ENCODE results near the gene ADI1. TPM values are rescaled to one million over a fixed set of nuclear protein-coding genes. Genes with fewer than 3 reads are reported as not detected.

ADI1 gene
- total and polyA plus RNA-seq, 2 of the 4 experiments (the other 2 are of a cell fraction), result 43.2 to 46.0 TPM

- in situ Hi-C loops (cut with MboI; ENCODE audit: low sequenced_read_pairs), result no loop called here
Observed at GRCh38 chr2:3447789-3448317, 71.5 kb downstream of the ADI1 start.

More at GRCh38 chr2:3447789-3448317, 71.5 kb downstream of the ADI1 start:
- H3K4me1 ChIP-seq (ENCODE audit: control insufficient read depth, insufficient read depth, low read length), result no peaks in the 10 kb centered on the region
- H2AK9ac ChIP-seq (replicated peaks; ENCODE audit: low read depth, low read length, poor library complexity), result no peak overlapping the region
- H3K4ac ChIP-seq (ENCODE audit: low read depth, low read length), result no peak overlapping the region
- H2BK15ac ChIP-seq (ENCODE audit: low read depth, low read length), result no peak overlapping the region
- no peak overlapping the region for H3K18ac ChIP-seq (ENCODE audit: low read depth, low read length)
- BruUV-seq (replicated peaks), result no TSS peak
- H3K36me3 ChIP-seq (ENCODE audit: control insufficient read depth, insufficient read depth, low read length), result peaks cover 49% of the 10 kb centered on the region
- H4K8ac ChIP-seq (ENCODE audit: low read depth in 2 of 2, low read length in 2 of 2), result no peak overlapping the region
- no CpG with 5 or more reads among the region's 9 CpGs for WGBS, 2 experiments (ENCODE audit: extremely low coverage in 2 of 2, insufficient read length in 1 of 2)
- no peak overlapping the region for H4K5ac ChIP-seq (ENCODE audit: low read depth, low read length)
- H3K4me2 ChIP-seq (ENCODE audit: low read depth, low read length), result no peak overlapping the region
- peaks cover 4 to 11% of the 10 kb centered on the region in 2 experiments; a peak in 2 of 4 replicates for H3K79me1 ChIP-seq (ENCODE audit: low read depth in 1 of 2, low read length in 2 of 2)
- no peak overlapping the region for H2BK120ac ChIP-seq (ENCODE audit: low read depth, low read length)
- no peak overlapping the region for H2BK20ac ChIP-seq (ENCODE audit: low read depth, low read length)
- CTCF ChIA-PET, result interaction anchor here (1.0 kb wide), 1 partner anchor 14 kb away, joined by 3 read pairs; no protein-coding TSS in a partner anchor
- no peak overlapping the region for H3K9ac ChIP-seq (ENCODE audit: low read depth, low read length)
- H2AFZ ChIP-seq (replicated peaks; ENCODE audit: low read length, poor library complexity), result no peak overlapping the region
- H3K9me3 ChIP-seq (ENCODE audit: control insufficient read depth, insufficient read depth, low read length), result peaks cover 4% of the 10 kb centered on the region; the same call in 1 of the 2 replicates
- no peaks in the 10 kb centered on the region; the same call in 1 of the 2 replicates for H3K9me1 ChIP-seq (ENCODE audit: insufficient read depth, low read length)
- no peak for DNase-seq
- H3K23ac ChIP-seq (ENCODE audit: low read depth, low read length), result no peak overlapping the region
- H4K20me1 ChIP-seq (ENCODE audit: insufficient read depth, low read length), result no peaks in the 10 kb centered on the region; the same call in 1 of the 2 replicates
- ATAC-seq (ENCODE audit: low read depth), result no peak
- intact Hi-C loops (cut with micrococcal nuclease), result no loop called here
- POLR2A ChIA-PET (ENCODE audit: unreplicated experiment), result no interaction called here
- dilution Hi-C loops (cut with HindIII; ENCODE audit: low sequenced_read_pairs, unreplicated experiment), result no loop called here
- H3K14ac ChIP-seq (replicated peaks; ENCODE audit: low read depth, low read length), result no peak overlapping the region
- H3K27ac ChIP-seq (ENCODE audit: insufficient read depth, low read length), result no peak overlapping the region
- no peaks in the 10 kb centered on the region for H3K27me3 ChIP-seq (ENCODE audit: control insufficient read depth, insufficient read depth, low read length)
- TF ChIP-seq RAD21 (IDR thresholded peaks at IDR 0.05; ENCODE audit: low read length), result no peak
- TF ChIP-seq NFE2L2 (IDR thresholded peaks at IDR 0.05; ENCODE audit: low read depth, low read length), result no peak
- no peak for TF ChIP-seq CEBPB (IDR thresholded peaks at IDR 0.05; ENCODE audit: low read depth, low read length)
- no peak for TF ChIP-seq RCOR1 (IDR thresholded peaks at IDR 0.05; ENCODE audit: insufficient replicate concordance, low read length)
- no peak for TF ChIP-seq SMC3 (IDR thresholded peaks at IDR 0.05; ENCODE audit: low read depth, low read length)
- no peak for TF ChIP-seq ELK1 (IDR thresholded peaks at IDR 0.05; ENCODE audit: borderline replicate concordance, low read depth, low read length)
- no peak for TF ChIP-seq CHD1 (IDR thresholded peaks at IDR 0.05; ENCODE audit: low read depth, low read length)
- TF ChIP-seq USF2 (IDR thresholded peaks at IDR 0.05; ENCODE audit: low read depth, low read length), result no peak
- TF ChIP-seq MAZ (IDR thresholded peaks at IDR 0.05; ENCODE audit: borderline replicate concordance, low read depth, low read length), result no peak
- no peak for TF ChIP-seq FOS (IDR thresholded peaks at IDR 0.05; ENCODE audit: low read depth, low read length)
- no peak for TF ChIP-seq POLR2A (IDR thresholded peaks at IDR 0.05; ENCODE audit: low read depth, low read length)
- no peak for TF ChIP-seq BHLHE40 (IDR thresholded peaks at IDR 0.05; ENCODE audit: low read depth, low read length)
- TF ChIP-seq MAFK (IDR thresholded peaks at IDR 0.05; ENCODE audit: low read depth, low read length), result no peak
- TF ChIP-seq RFX5 (IDR thresholded peaks at IDR 0.05; ENCODE audit: low read depth, low read length), result no peak
- TF ChIP-seq MXI1 (IDR thresholded peaks at IDR 0.05; ENCODE audit: borderline replicate concordance, low read depth, low read length), result no peak
- H3K4me3 ChIP-seq (ENCODE audit: insufficient read depth, low read depth, low read length), result no peak overlapping the region
- no peak overlapping the region for H2AK5ac ChIP-seq (ENCODE audit: low read depth, low read length)
- no peak overlapping the region for H3K56ac ChIP-seq (ENCODE audit: extremely low read depth, insufficient read depth, low read length)
- H4K91ac ChIP-seq (ENCODE audit: insufficient read depth, low read depth, low read length), result no peak overlapping the region
- H2BK5ac ChIP-seq (ENCODE audit: low read depth, low read length, poor library complexity, severe bottlenecking), result no peak overlapping the region

Measured in IMR-90 (cell line).